PC-3 (cell line): ENCODE data around the gene ADTRP. TPM values are rescaled to one million over a fixed set of nuclear protein-coding genes. Genes with fewer than 3 reads are reported as not detected.

Source experiments
- ATAC-seq: fragments of 200-7000 bp; cut with Tn5 transposase; 2 replicates; pipeline ENCODE4 v1.9.1; 2020; ENCODE audit warnings: mild to moderate bottlenecking, moderate library complexity
- BruUV-seq: library from RNA; stranded (reverse); fragments of 400-500 nt; replicated peaks from 2 replicates; lab custom pipeline; 2021; lab: Mats Ljungman, UMichigan
- CTCF ChIA-PET: fragments of 300-600 bp; sonication (Branson Sonifier 250); formaldehyde crosslinking; loops from one replicate; lab custom pipeline; 2022; ENCODE audit warnings: antibody characterized with exemption; lab: Charles Lee
- POLR2A ChIA-PET: fragments of 300-600 bp; sonication (Branson Sonifier 250); formaldehyde crosslinking; loops from one replicate; lab custom pipeline; 2022; ENCODE audit warnings: antibody characterized with exemption; ENCODE audit not compliant: unreplicated experiment; lab: Charles Lee
- DNase-seq: peaks from one replicate; pipeline ENCODE4 v3.0.0-alpha.2; 2015
- H2AFZ ChIP-seq: fragments of 300-600 bp; sonication (generic); 2 replicates; pipeline ENCODE4 v1.6.0; 2016; ENCODE audit warnings: antibody characterized with exemption, low read length
- H3F3A ChIP-seq: fragments of 300-600 bp; sonication (generic); one replicate; pipeline ENCODE4 v1.6.0; 2017; ENCODE audit warnings: antibody characterized with exemption, low read length, control low read depth, mild to moderate bottlenecking; ENCODE audit not compliant: unreplicated experiment
- H3K27ac ChIP-seq: fragments of 300-600 bp; sonication (generic); 2 replicates; pipeline ENCODE4 v1.5.1; 2016; ENCODE audit warnings: mild to moderate bottlenecking, low read length
- H3K27me3 ChIP-seq: fragments of 300-600 bp; sonication (generic); 2 replicates; pipeline ENCODE4 v1.6.1; 2016; ENCODE audit warnings: low read length, mixed read lengths
- H3K36me3 ChIP-seq: fragments of 300-600 bp; sonication (generic); 2 replicates; pipeline ENCODE4 v1.6.1; 2016; ENCODE audit warnings: low read depth, mixed run types, low read length, mixed read lengths
- H3K4me1 ChIP-seq: fragments of 300-600 bp; sonication (generic); 2 replicates; pipeline ENCODE4 v1.5.1; 2016; ENCODE audit warnings: low read length; ENCODE audit not compliant: insufficient read depth
- H3K4me2 ChIP-seq: fragments of 300-600 bp; sonication (generic); 2 replicates; pipeline ENCODE4 v1.6.0; 2016; ENCODE audit warnings: low read length
- H3K4me3 ChIP-seq: fragments of 300-600 bp; sonication (generic); 2 replicates; pipeline ENCODE4 v1.5.1; 2016; ENCODE audit warnings: mild to moderate bottlenecking, low read length, mixed read lengths
- H3K79me2 ChIP-seq: fragments of 300-600 bp; sonication (generic); 2 replicates; pipeline ENCODE4 v1.6.1; 2017; ENCODE audit warnings: low read length, mixed read lengths
- H3K9ac ChIP-seq: fragments of 300-600 bp; sonication (generic); 2 replicates; pipeline ENCODE4 v1.6.0; 2016; ENCODE audit warnings: mild to moderate bottlenecking, low read length
- H3K9me2 ChIP-seq: fragments of 300-600 bp; sonication (generic); replicated peaks from 2 replicates; pipeline ENCODE4 v1.6.1; 2016; ENCODE audit warnings: mixed run types, low read length, mixed read lengths
- H3K9me3 ChIP-seq: fragments of 300-600 bp; sonication (generic); 2 replicates; pipeline ENCODE4 v1.6.1; 2016; ENCODE audit warnings: low read length, mixed read lengths
- H4K20me1 ChIP-seq: fragments of 300-600 bp; sonication (generic); 2 replicates; pipeline ENCODE4 v1.6.1; 2016; ENCODE audit warnings: low read length, mixed read lengths
- CTCF ChIP-seq: fragments of 300-600 bp; sonication (generic); conservative IDR thresholded peaks from 2 replicates; pipeline ENCODE4 v1.5.1; 2017; ENCODE audit warnings: antibody characterized with exemption, low read depth, mild to moderate bottlenecking, low read length
- EZH2 ChIP-seq: fragments of 300-600 bp; sonication (generic); IDR thresholded peaks from one replicate; pipeline ENCODE4 v1.6.1; 2017; ENCODE audit warnings: antibody characterized with exemption, mild to moderate bottlenecking, low read length; ENCODE audit not compliant: unreplicated experiment
- EZH2phosphoT487 ChIP-seq: fragments of 300-600 bp; sonication (generic); IDR thresholded peaks from 2 replicates; pipeline ENCODE4 v1.6.1; 2018; ENCODE audit warnings: mild to moderate bottlenecking, antibody characterized with exemption, low read length, borderline replicate concordance
- intact Hi-C: fragments of 100-400 bp; cut with micrococcal nuclease; formaldehyde crosslinking; loops from 2 replicates; pipeline ENCODE4 v1.9.0; 2023
- total RNA-seq: library from RNA; depleted of rRNA; stranded (reverse); fragments of >200 nt; gene quantifications from 2 replicates; pipeline ENCODE4 v1.2.3, GENCODE V29; 2014; rRNA removed

The ADTRP gene
- total RNA-seq, 1 experiment from 2014 or later, result not detected

GRCh38 chr6:11665604-11666326, 112.8 kb downstream of the ADTRP start:
- CTCF ChIA-PET, result no interaction called here
- no TSS peak for BruUV-seq

More at GRCh38 chr6:11665604-11666326, 112.8 kb downstream of the ADTRP start:
- Histone ChIP-seq H3K4me2 (no peak overlapping the region), H3K36me3 (no peaks in the 10 kb centered on the region), H3K4me3 (no peak overlapping the region), H3K9me3 (no peaks in the 10 kb centered on the region), H3K9me2 (no peaks in the 10 kb centered on the region), H3F3A (no peaks in the 10 kb centered on the region), H4K20me1 (no peaks in the 10 kb centered on the region), H3K4me1 (0 out of 2 replicates have a peak, but pooled peaks cover 5% of the 10 kb centered on the region), H2AFZ (no peak overlapping the region), H3K27me3 (no peaks in the 10 kb centered on the region), H3K79me2 (no peaks in the 10 kb centered on the region), H3K27ac (no peak overlapping the region), H3K9ac (no peak overlapping the region)
- TF ChIP-seq CTCF (no peak), EZH2 (no peak), EZH2phosphoT487 (no peak)
- DNase-seq (no peak), ATAC-seq (no peak)
- intact Hi-C loops, result no loop called here
- POLR2A ChIA-PET, result no interaction called here

Other genes starting within 250 kb of the ADTRP start
- 0.52 and 0.66 TPM in 2 replicates for gene TMEM170B, start 241.1 kb downstream of the ADTRP start, total RNA-seq
- gene HIVEP1, start 233.5 kb upstream of the ADTRP start, total RNA-seq, result 6.6 and 10.0 TPM in 2 replicates